Fibroblast of lung (primary cell): ENCODE results near the gene SNPH. TPM values are rescaled to one million over a fixed set of nuclear protein-coding genes. Genes with fewer than 3 reads are reported as not detected.

Source experiments
- DNase-seq, 2 donors: peaks; one replicate each; pipeline versions ENCODE4 v3.0.0 to v3.0.0-alpha.2; 2010; ENCODE audit warnings: low read depth in 2 of 2
- H2AFZ ChIP-seq: 2 replicates; pipeline ENCODE4 v1.5.1; 2012; ENCODE audit warnings: low read length, control low read depth, inconsistent platforms
- H3K27ac ChIP-seq: 2 replicates; pipeline ENCODE4 v1.5.1; 2011; ENCODE audit warnings: low read length, control low read depth; ENCODE audit not compliant: insufficient read depth
- H3K27me3 ChIP-seq: 2 replicates; pipeline ENCODE4 v1.5.1; 2011; ENCODE audit warnings: mild to moderate bottlenecking, low read length; ENCODE audit not compliant: control insufficient read depth, insufficient read depth
- H3K36me3 ChIP-seq: 2 replicates; pipeline ENCODE4 v1.5.1; 2011; ENCODE audit warnings: low read length; ENCODE audit not compliant: control insufficient read depth, insufficient read depth
- H3K4me1 ChIP-seq: 2 replicates; pipeline ENCODE4 v1.5.1; 2011; ENCODE audit warnings: low read length; ENCODE audit not compliant: control insufficient read depth, insufficient read depth; ENCODE audit errors: extremely low read depth
- H3K4me2 ChIP-seq: 2 replicates; pipeline ENCODE4 v1.5.1; 2011; ENCODE audit warnings: low read length, control low read depth; ENCODE audit not compliant: insufficient read depth; ENCODE audit errors: extremely low read depth
- H3K4me3 ChIP-seq, 4 experiments: fragments of 200-600 bp in 1 of 4; sonication (generic) in 1 of 4; replicated peaks in 1 of 4; 2 replicates each; pipeline ENCODE4 v1.5.1; 2011 to 2016; ENCODE audit warnings: low read length in 4 of 4, low read depth in 3 of 4, mild to moderate bottlenecking in 3 of 4, control low read depth in 2 of 4, inconsistent platforms in 1 of 4, mixed read lengths in 1 of 4; ENCODE audit not compliant: insufficient read depth in 1 of 4; ENCODE audit errors: control extremely low read depth in 1 of 4
- H3K79me2 ChIP-seq: 2 replicates; pipeline ENCODE4 v1.5.1; 2012; ENCODE audit warnings: mild to moderate bottlenecking, low read length, inconsistent platforms; ENCODE audit not compliant: control insufficient read depth, insufficient read depth
- H3K9ac ChIP-seq: 2 replicates; pipeline ENCODE4 v1.5.1; 2011; ENCODE audit warnings: mild to moderate bottlenecking, low read length, control low read depth; ENCODE audit not compliant: insufficient read depth
- H3K9me3 ChIP-seq: 2 replicates; pipeline ENCODE4 v1.5.1; 2012; ENCODE audit warnings: low read depth, low read length; ENCODE audit not compliant: control insufficient read depth, insufficient read depth
- H4K20me1 ChIP-seq: 2 replicates; pipeline ENCODE4 v1.5.1; 2011; ENCODE audit warnings: low read length; ENCODE audit not compliant: control insufficient read depth, insufficient read depth; ENCODE audit errors: extremely low read depth
- CTCF ChIP-seq, 2 donors: IDR thresholded peaks in 1 of 2; conservative IDR thresholded peaks in 1 of 2; 1 replicate in 1 of 2; 2 replicates in 1 of 2; pipeline ENCODE4 v1.5.1; 2011 to 2012; ENCODE audit warnings: low read length in 2 of 2, control low read depth in 1 of 2, inconsistent platforms in 1 of 2, low read depth in 1 of 2, mild to moderate bottlenecking in 1 of 2
- EZH2 ChIP-seq: IDR thresholded peaks from 2 replicates; pipeline ENCODE4 v1.5.1; 2012; ENCODE audit warnings: low read length, control low read depth, mild to moderate bottlenecking; ENCODE audit errors: missing control alignments
- polyA plus RNA-seq, 2 donors: library from polyadenylated mRNA; depleted of rRNA in 1 of 2; stranded (reverse) in 1 of 2; unstranded in 1 of 2; fragments of >200 nt; gene quantifications; 2 replicates each; pipeline ENCODE4 v1.2.1, GENCODE V29; 2011 to 2012; ENCODE audit warnings: missing spikeins in 1 of 2
- total RNA-seq: library from RNA; depleted of rRNA; stranded (reverse); fragments of >200 nt; gene quantifications from 2 replicates; pipeline ENCODE4 v1.2.1, GENCODE V29; 2014

The SNPH gene
- total and polyA plus RNA-seq, 2 donors (not counting 1 experiment from before 2014, with no cell fraction given), result 0.85 to 18.5 TPM

GRCh38 chr20:1273366-1273765 lies 7.3 kb downstream of the SNPH start:
- no peak overlapping the region for H3K27ac ChIP-seq

GRCh38 chr20:1274485-1275311 lies 8.6 kb downstream of the SNPH start:
- no peak for DNase-seq
- no peak overlapping the region for H3K4me3 ChIP-seq
- peaks cover 3% of the 10 kb centered on the region for H3K79me2 ChIP-seq
- TF ChIP-seq EZH2 (no peak), CTCF (conservative IDR thresholded peaks at IDR 0.05 in 1 of 2, IDR thresholded peaks at IDR 0.05 in 1 of 2; ENCODE audit: low read depth in 1 of 2, low read length in 2 of 2) (no peak)
- H3K9ac ChIP-seq, result no peak overlapping the region
- no peaks in the 10 kb centered on the region for H4K20me1 ChIP-seq
- H3K4me1 ChIP-seq, result no peaks in the 10 kb centered on the region
- no peaks in the 10 kb centered on the region for H3K9me3 ChIP-seq
- no peaks in the 10 kb centered on the region for H3K27me3 ChIP-seq
- H3K27ac ChIP-seq, result no peak overlapping the region
- no peak overlapping the region for H2AFZ ChIP-seq
- no peaks in the 10 kb centered on the region for H3K36me3 ChIP-seq
- no peak overlapping the region for H3K4me2 ChIP-seq

More at GRCh38 chr20:1273366-1273765, 7.3 kb downstream of the SNPH start:
- Histone ChIP-seq H3K9me3 (no peaks in the 10 kb centered on the region), H3K36me3 (no peaks in the 10 kb centered on the region), H3K4me3 (no peak overlapping the region), H3K27me3 (no peaks in the 10 kb centered on the region), H2AFZ (no peak overlapping the region), H4K20me1 (no peaks in the 10 kb centered on the region), H3K9ac (no peak overlapping the region), H3K4me2 (no peak overlapping the region), H3K4me1 (no peaks in the 10 kb centered on the region), H3K79me2 (peaks cover 3% of the 10 kb centered on the region)
- no peak for DNase-seq
- TF ChIP-seq CTCF (conservative IDR thresholded peaks at IDR 0.05 in 1 of 2, IDR thresholded peaks at IDR 0.05 in 1 of 2; ENCODE audit: low read depth in 1 of 2, low read length in 2 of 2) (no peak), EZH2 (no peak)

GRCh38 chr20:1275919-1276318 lies 9.8 kb downstream of the SNPH start:
- Histone ChIP-seq H3K36me3 (peaks cover 2% of the 10 kb centered on the region), H3K27ac (no peak overlapping the region), H4K20me1 (no peaks in the 10 kb centered on the region), H3K79me2 (peaks cover 3% of the 10 kb centered on the region), H3K9ac (no peak overlapping the region), H3K9me3 (no peaks in the 10 kb centered on the region), H3K27me3 (no peaks in the 10 kb centered on the region), H3K4me1 (peaks cover 3% of the 10 kb centered on the region), H3K4me3 (no peak overlapping the region), H2AFZ (no peak overlapping the region), H3K4me2 (no peak overlapping the region)
- DNase-seq, result no peak
- no peak for TF ChIP-seq EZH2
- no peak for TF ChIP-seq CTCF (conservative IDR thresholded peaks at IDR 0.05 in 1 of 2, IDR thresholded peaks at IDR 0.05 in 1 of 2; ENCODE audit: low read depth in 1 of 2, low read length in 2 of 2)
